ENCODE data around the gene PEX11G. TPM values are rescaled to one million over a fixed set of nuclear protein-coding genes. Genes with fewer than 3 reads are reported as not detected.

Gene PEX11G
- total RNA-seq, 2 experiments from 2014 or later = 0.51 to 1.1 TPM

Other genes starting within 250 kb of the PEX11G start
- 1 to 10 TPM; 3.5 to 4.2 TPM for gene INSR, start 194.6 kb downstream of the PEX11G start, total RNA-seq
- gene ARHGEF18, start 140.1 kb downstream of the PEX11G start, total RNA-seq = 10 to 100 TPM; 36.6 to 39.3 TPM
- gene ZNF358, start 27.1 kb upstream of the PEX11G start, total RNA-seq = 1 to 10 TPM; 5.1 to 8.5 TPM
- 1 to 10 TPM; 6.7 to 7.7 TPM for gene MCOLN1, start 33.6 kb upstream of the PEX11G start, total RNA-seq
- gene PNPLA6, start 46.7 kb upstream of the PEX11G start, total RNA-seq = 100 to 1,000 TPM in 1 of 2 experiments, 10 to 100 TPM in 1; 82.2 to 108 TPM
- gene CAMSAP3, start 106.8 kb upstream of the PEX11G start, total RNA-seq = under 1 TPM; 0.50 to 0.58 TPM
- gene XAB2, start 140.5 kb upstream of the PEX11G start, total RNA-seq = 10 to 100 TPM; 45.9 to 48.3 TPM
- gene PET100, start 140.8 kb upstream of the PEX11G start, total RNA-seq = 10 to 100 TPM; 45.1 to 99.4 TPM
- 1 to 10 TPM; 1.7 to 1.8 TPM for gene PCP2, start 144.7 kb upstream of the PEX11G start, total RNA-seq
- 10 to 100 TPM; 75.2 to 83.0 TPM for gene STXBP2, start 148.1 kb upstream of the PEX11G start, total RNA-seq
- gene RETN, start 180.0 kb upstream of the PEX11G start, total RNA-seq = not detected
- not detected for gene MCEMP1, start 188.1 kb upstream of the PEX11G start, total RNA-seq
- 10 to 100 TPM; 90.2 to 95.2 TPM for gene TRAPPC5, start 191.8 kb upstream of the PEX11G start, total RNA-seq
- 1 to 10 TPM; 2.6 to 3.5 TPM for gene FCER2, start 213.1 kb upstream of the PEX11G start, total RNA-seq
- not detected for gene CLEC4G, start 243.1 kb upstream of the PEX11G start, total RNA-seq

Measured in activated CD4-positive, alpha-beta T cell treated with anti-CD3 and anti-CD28 coated beads for 36 hours (primary cell).